ENCODE measurements around the gene NYAP2. TPM values are rescaled to one million over a fixed set of nuclear protein-coding genes. Genes with fewer than 3 reads are reported as not detected.
A peak's percentile ranks its signal among the peaks of the same experiment; 100 is the strongest.

NYAP2 gene
- total RNA-seq, 1 donor from 2014 or later, result 0.07 TPM

GRCh38 chr2:225402210-225402776 is 2.8 kb downstream of the NYAP2 start:
- Histone ChIP-seq H3K9ac (no peak overlapping the region), H3K4me3 (no peak overlapping the region), H3K9me3 (ENCODE audit: low read depth) (no peaks in the 10 kb centered on the region), H3K36me3 (no peaks in the 10 kb centered on the region), H3K4me2 (no peak overlapping the region), H3K4me1 (peaks cover 6% of the 10 kb centered on the region), H4K20me1 (ENCODE audit: low read depth) (peaks cover 3% of the 10 kb centered on the region), H3F3A (ENCODE audit: low read depth) (peaks cover 5% of the 10 kb centered on the region), H3K27ac (no peak overlapping the region), H3K79me2 (ENCODE audit: low read depth) (no peaks in the 10 kb centered on the region), H2AFZ (replicated peaks) (no peak overlapping the region), H3K27me3 (no peaks in the 10 kb centered on the region)
- Mint-ChIP-seq H3K4me3 (no peak overlapping the region), H3K9me3 (no peaks in the 10 kb centered on the region), H3K4me1 (peaks cover 13% of the 10 kb centered on the region), H3K27ac (no peak overlapping the region), H3K36me3 (no peaks in the 10 kb centered on the region), H3K27me3 (ENCODE audit: insufficient read depth, low read depth) (no peaks in the 10 kb centered on the region)
- TF ChIP-seq, protein P1, sequence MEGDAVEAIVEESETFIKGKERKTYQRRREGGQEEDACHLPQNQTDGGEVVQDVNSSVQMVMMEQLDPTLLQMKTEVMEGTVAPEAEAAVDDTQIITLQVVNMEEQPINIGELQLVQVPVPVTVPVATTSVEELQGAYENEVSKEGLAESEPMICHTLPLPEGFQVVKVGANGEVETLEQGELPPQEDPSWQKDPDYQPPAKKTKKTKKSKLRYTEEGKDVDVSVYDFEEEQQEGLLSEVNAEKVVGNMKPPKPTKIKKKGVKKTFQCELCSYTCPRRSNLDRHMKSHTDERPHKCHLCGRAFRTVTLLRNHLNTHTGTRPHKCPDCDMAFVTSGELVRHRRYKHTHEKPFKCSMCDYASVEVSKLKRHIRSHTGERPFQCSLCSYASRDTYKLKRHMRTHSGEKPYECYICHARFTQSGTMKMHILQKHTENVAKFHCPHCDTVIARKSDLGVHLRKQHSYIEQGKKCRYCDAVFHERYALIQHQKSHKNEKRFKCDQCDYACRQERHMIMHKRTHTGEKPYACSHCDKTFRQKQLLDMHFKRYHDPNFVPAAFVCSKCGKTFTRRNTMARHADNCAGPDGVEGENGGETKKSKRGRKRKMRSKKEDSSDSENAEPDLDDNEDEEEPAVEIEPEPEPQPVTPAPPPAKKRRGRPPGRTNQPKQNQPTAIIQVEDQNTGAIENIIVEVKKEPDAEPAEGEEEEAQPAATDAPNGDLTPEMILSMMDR (IDR thresholded peaks at IDR 0.05), result no peak
- no peak for TF ChIP-seq EZH2 (IDR thresholded peaks at IDR 0.05)
- TF ChIP-seq EZH2phosphoT487 (IDR thresholded peaks at IDR 0.05), result no peak
- no peak for DNase-seq (ENCODE audit: low spot score)

DNA sequence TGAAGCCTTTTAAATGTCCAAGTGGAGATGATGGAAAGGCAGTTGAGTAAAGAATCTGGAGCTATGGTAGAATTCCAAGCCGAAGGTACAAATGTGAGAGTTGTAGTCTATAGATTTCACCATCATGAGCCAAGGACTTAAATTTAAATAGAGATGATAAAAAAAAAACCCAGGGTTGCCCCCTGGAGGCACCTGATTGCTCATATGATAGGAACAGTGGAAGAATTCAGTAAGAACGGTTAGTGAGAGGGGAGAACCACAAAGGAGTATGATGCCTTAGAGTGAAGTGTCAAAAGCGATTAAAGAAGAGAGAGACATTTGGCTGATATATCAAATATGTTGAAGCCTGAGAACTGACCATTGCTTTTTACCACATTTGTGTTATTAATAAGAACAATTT is 11.9 kb downstream of the NYAP2 start:
- H3K4me3 ChIP-seq, result no peak overlapping the region
- Mint-ChIP-seq H3K4me3 (no peak overlapping the region), H3K4me1 (no peaks in the 10 kb centered on the region), H3K9me3 (no peaks in the 10 kb centered on the region), H3K27me3 (ENCODE audit: insufficient read depth, low read depth) (no peaks in the 10 kb centered on the region), H3K36me3 (no peaks in the 10 kb centered on the region), H3K27ac (no peak overlapping the region)
- DNase-seq (ENCODE audit: low spot score), result no peak
- no peaks in the 10 kb centered on the region for H3K4me1 ChIP-seq
- TF ChIP-seq, protein P1 (IDR thresholded peaks at IDR 0.05), result peak; percentile 18
- TF ChIP-seq EZH2phosphoT487 (IDR thresholded peaks at IDR 0.05), result no peak
- TF ChIP-seq EZH2 (IDR thresholded peaks at IDR 0.05), result no peak
- H3K27ac ChIP-seq, result no peak overlapping the region
- H3K36me3 ChIP-seq, result no peaks in the 10 kb centered on the region
- H3K4me2 ChIP-seq, result no peak overlapping the region
- H3K79me2 ChIP-seq (ENCODE audit: low read depth), result no peaks in the 10 kb centered on the region
- H3F3A ChIP-seq (ENCODE audit: low read depth), result no peaks in the 10 kb centered on the region
- no peak overlapping the region for H3K9ac ChIP-seq
- H3K9me3 ChIP-seq (ENCODE audit: low read depth), result no peaks in the 10 kb centered on the region
- no peaks in the 10 kb centered on the region for H3K27me3 ChIP-seq
- no peak overlapping the region for H2AFZ ChIP-seq (replicated peaks)
- H4K20me1 ChIP-seq (ENCODE audit: low read depth), result no peaks in the 10 kb centered on the region

DNA sequence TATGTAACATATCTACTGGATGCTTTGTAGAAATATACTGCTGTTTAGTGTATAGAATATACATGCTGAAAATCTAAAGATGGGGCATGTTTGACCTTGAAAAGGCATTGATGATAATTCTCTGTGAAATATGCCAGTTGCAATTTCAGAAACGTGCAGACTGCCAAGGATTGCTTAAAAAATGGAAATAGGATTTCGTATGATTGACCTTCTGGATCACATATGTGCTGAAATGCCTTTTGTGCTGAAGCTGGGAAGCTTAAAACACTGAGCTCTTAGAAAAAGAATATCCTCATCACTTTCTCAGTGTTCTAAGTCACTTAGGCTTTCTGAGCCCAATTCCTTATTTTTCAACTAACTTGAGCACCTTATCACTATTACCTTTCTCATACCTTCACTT is 14.3 kb downstream of the NYAP2 start:
- no peaks in the 10 kb centered on the region for H3K36me3 ChIP-seq
- no peak overlapping the region for H2AFZ ChIP-seq (replicated peaks)
- H3K4me1 ChIP-seq, result no peaks in the 10 kb centered on the region
- no peaks in the 10 kb centered on the region for H3K27me3 ChIP-seq
- H3K4me3 Mint-ChIP-seq, result no peak overlapping the region
- no peaks in the 10 kb centered on the region for H3K9me3 Mint-ChIP-seq
- TF ChIP-seq EZH2phosphoT487 (IDR thresholded peaks at IDR 0.05), result no peak
- TF ChIP-seq EZH2 (IDR thresholded peaks at IDR 0.05), result no peak
- TF ChIP-seq, protein P1 (IDR thresholded peaks at IDR 0.05), result no peak
- no peak overlapping the region for H3K9ac ChIP-seq
- DNase-seq (ENCODE audit: low spot score), result no peak
- H3K36me3 Mint-ChIP-seq, result no peaks in the 10 kb centered on the region
- H3K79me2 ChIP-seq (ENCODE audit: low read depth), result no peaks in the 10 kb centered on the region
- no peaks in the 10 kb centered on the region for H3K4me1 Mint-ChIP-seq
- H3K27me3 Mint-ChIP-seq (ENCODE audit: insufficient read depth, low read depth), result no peaks in the 10 kb centered on the region
- H3K4me3 ChIP-seq, result no peak overlapping the region
- H3K27ac Mint-ChIP-seq, result no peak overlapping the region
- no peak overlapping the region for H3K27ac ChIP-seq
- H3K9me3 ChIP-seq (ENCODE audit: low read depth), result no peaks in the 10 kb centered on the region
- H4K20me1 ChIP-seq (ENCODE audit: low read depth), result no peaks in the 10 kb centered on the region
- H3F3A ChIP-seq (ENCODE audit: low read depth), result no peaks in the 10 kb centered on the region
- H3K4me2 ChIP-seq, result no peak overlapping the region
